GM12878 (cell line): ENCODE data around the gene SCGN. TPM values are rescaled to one million over a fixed set of nuclear protein-coding genes. Genes with fewer than 3 reads are reported as not detected.

ENCODE experiments used
- ATAC-seq: fragments of 200-7000 bp; cut with Tn5 transposase; 3 replicates; pipeline ENCODE4 v1.9.1; 2020; ENCODE audit warnings: mild to moderate bottlenecking, moderate library complexity
- BruUV-seq: library from RNA; stranded (reverse); fragments of 400-500 nt; replicated peaks from 2 replicates; lab custom pipeline; 2021; lab: Mats Ljungman, UMichigan
- CTCF ChIA-PET: fragments of 300-600 bp; sonication (Branson Sonifier 250); formaldehyde crosslinking; extraction: SDS; loops from one replicate; lab custom pipeline; 2021; ENCODE audit warnings: inconsistent platforms; lab: Yijun Ruan, JAX
- POLR2A ChIA-PET: fragments of 350-600 bp; formaldehyde crosslinking; extraction: SDS; loops from one replicate; lab custom pipeline; 2021; ENCODE audit warnings: inconsistent platforms; lab: Charles Lee
- RAD21 ChIA-PET: fragments of 300-600 bp; sonication (Branson Sonifier 250); formaldehyde crosslinking; loops from one replicate; lab custom pipeline; 2023; ENCODE audit warnings: antibody characterized with exemption; ENCODE audit not compliant: unreplicated experiment; lab: Charles Lee
- SMC1A ChIA-PET: fragments of 300-600 bp; sonication (Branson Sonifier 250); formaldehyde crosslinking; loops from one replicate; lab custom pipeline; 2023; ENCODE audit not compliant: unreplicated experiment, uncharacterized antibody; lab: Charles Lee
- DNase-seq: peaks from one replicate; pipeline ENCODE4 v3.0.0-alpha.2; 2011; ENCODE audit warnings: low read depth, low spot score
- FAIRE-seq: peaks from 3 replicates; lab custom pipeline; 2011; peaks lifted over from hg19 to GRCh38; lab: Jason Lieb, UNC
- H2AFZ ChIP-seq: 2 replicates; pipeline ENCODE4 v1.6.0; 2011; ENCODE audit warnings: low read depth, low read length, control low read depth; ENCODE audit not compliant: control insufficient read depth
- H3K27ac ChIP-seq: 2 replicates; pipeline ENCODE4 v1.5.1; 2011; ENCODE audit warnings: control low read depth; ENCODE audit not compliant: control insufficient read depth, insufficient read depth
- H3K27me3 ChIP-seq, 2 experiments: replicated peaks in 1 of 2; 2 replicates each; pipeline versions ENCODE4 v1.6.0 to v1.6.1; 2011; ENCODE audit warnings: low read length in 1 of 2; ENCODE audit not compliant: control insufficient read depth in 2 of 2, insufficient read depth in 2 of 2
- H3K36me3 ChIP-seq, 2 experiments: 2 replicates each; pipeline ENCODE4 v1.5.1; 2011; ENCODE audit warnings: low read length in 1 of 2; ENCODE audit not compliant: control insufficient read depth in 2 of 2, insufficient read depth in 2 of 2
- H3K4me1 ChIP-seq: 2 replicates; pipeline ENCODE4 v1.6.1; 2011; ENCODE audit warnings: mild to moderate bottlenecking, low read length, moderate library complexity, mixed read lengths; ENCODE audit not compliant: control insufficient read depth, insufficient read depth
- H3K4me2 ChIP-seq: 2 replicates; pipeline ENCODE4 v1.6.0; 2011; ENCODE audit warnings: control low read depth; ENCODE audit not compliant: control insufficient read depth, insufficient read depth
- H3K4me3 ChIP-seq: fragments of 200-600 bp; sonication (generic); 2 replicates; pipeline ENCODE4 v1.5.1; 2016
- H3K79me2 ChIP-seq: 2 replicates; pipeline ENCODE4 v1.6.0; 2011; ENCODE audit warnings: low read length; ENCODE audit not compliant: control insufficient read depth, insufficient read depth
- H3K9ac ChIP-seq: 2 replicates; pipeline ENCODE4 v1.8.0; 2011; ENCODE audit warnings: low read length, control low read depth, mixed read lengths; ENCODE audit not compliant: control insufficient read depth, insufficient read depth
- H3K9me3 ChIP-seq: replicated peaks from 3 replicates; pipeline ENCODE4 v1.5.1; 2011; ENCODE audit warnings: mild to moderate bottlenecking, low read length; ENCODE audit not compliant: control insufficient read depth, insufficient read depth
- H4K20me1 ChIP-seq: 2 replicates; pipeline ENCODE4 v1.6.0; 2011; ENCODE audit not compliant: control insufficient read depth, insufficient read depth
- BCL11A ChIP-seq: IDR thresholded peaks from 2 replicates; pipeline ENCODE4 v1.6.1; 2011; ENCODE audit warnings: low read depth, low read length
- CREM ChIP-seq: IDR thresholded peaks from 2 replicates; pipeline ENCODE4 v1.6.1; 2014; ENCODE audit warnings: antibody characterized with exemption, low read depth
- FOXK2 ChIP-seq: fragments of 450-650 bp; IDR thresholded peaks from 2 replicates; pipeline ENCODE4 v1.6.1; 2017; ENCODE audit warnings: mild to moderate bottlenecking, moderate library complexity
- GATAD2B ChIP-seq: fragments of 450-650 bp; conservative IDR thresholded peaks from 2 replicates; pipeline ENCODE4 v1.6.1; 2017; ENCODE audit warnings: low read depth, mild to moderate bottlenecking, moderate library complexity
- MEF2A ChIP-seq: IDR thresholded peaks from 2 replicates; pipeline ENCODE4 v1.6.1; 2011; ENCODE audit warnings: low read depth, mild to moderate bottlenecking, low read length, moderate library complexity; ENCODE audit not compliant: insufficient read depth
- PAX5 ChIP-seq: IDR thresholded peaks from 2 replicates; pipeline ENCODE4 v1.6.1; 2011; ENCODE audit warnings: low read depth, low read length, borderline replicate concordance
- PAX8 ChIP-seq: fragments of 450-650 bp; IDR thresholded peaks from 2 replicates; pipeline ENCODE4 v1.6.1; 2017; ENCODE audit warnings: mild to moderate bottlenecking, moderate library complexity
- ZNF384 ChIP-seq: IDR thresholded peaks from 2 replicates; pipeline ENCODE4 v1.6.1; 2012; ENCODE audit warnings: low read depth, mild to moderate bottlenecking, low read length, improper control_type of control experiment, borderline replicate concordance
- ZSCAN29 ChIP-seq: fragments of 450-650 bp; IDR thresholded peaks from 2 replicates; pipeline ENCODE4 v1.6.1; 2017; ENCODE audit warnings: mild to moderate bottlenecking, moderate library complexity
- WGBS: methylation state at CpG from one replicate; pipeline ENCODE4 v1.1.6; 2016; ENCODE audit warnings: low lambda C conversion rate; ENCODE audit not compliant: insufficient replicate concordance, insufficient coverage; ENCODE audit errors: missing lambda C conversion rate; 5-methylcytosine and 5-hydroxymethylcytosine counted together
- in situ Hi-C: fragments of 300-500 bp; cut with MboI; formaldehyde crosslinking; loops from 9 replicates; pipeline ENCODE4 v1.14.3; 2018; ENCODE audit warnings: mixed read lengths
- intact Hi-C: fragments of 100-400 bp; cut with micrococcal nuclease; formaldehyde crosslinking; loops from one replicate; pipeline ENCODE4 v1.14.2; 2022; ENCODE audit not compliant: unreplicated experiment
- polyA plus RNA-seq, 11 experiments: library from polyadenylated mRNA; depleted of rRNA in 4 of 11; unstranded in 6 of 11; stranded (reverse) in 5 of 11; fragments of >200 nt; fragmentation: Nextera tagmentation in 4 of 11; fragmentation: Illumina TruSeq in 1 of 11; extraction: Ambion mirVana in 4 of 11; extraction: Trizol in 1 of 11; gene quantifications; 1 replicate in 1 of 11; 2 replicates in 10 of 11; pipeline versions ENCODE4 v1.2.1 to v1.2.3, GENCODE V29; 2011 to 2016; ENCODE audit warnings: inconsistent platforms in 2 of 11, missing spikeins in 2 of 11, low read depth in 1 of 11
- total RNA-seq, 4 experiments: library from RNA; depleted of rRNA in 3 of 4; stranded (reverse); fragments of >200 nt in 3 of 4; fragmentation: Illumina TruSeq in 1 of 4; extraction: Trizol in 1 of 4; gene quantifications; 2 replicates each; pipeline versions ENCODE4 v1.2.1 to v1.2.3, GENCODE V29; 2013 to 2021
- TF ChIP-seq, protein P1 (sequence below): fragments of 450-650 bp; IDR thresholded peaks from 2 replicates; pipeline ENCODE4 v1.6.1; 2017; ENCODE audit warnings: mild to moderate bottlenecking, moderate library complexity
- TF ChIP-seq, protein P2 (sequence below): IDR thresholded peaks from 2 replicates; pipeline ENCODE4 v1.6.1; 2011; ENCODE audit warnings: low read depth, mild to moderate bottlenecking, low read length, moderate library complexity, borderline replicate concordance; ENCODE audit errors: extremely low read depth
- TF ChIP-seq, protein P3 (sequence below): fragments of 450-650 bp; IDR thresholded peaks from 2 replicates; pipeline ENCODE4 v1.6.1; 2018; ENCODE audit warnings: borderline replicate concordance, mild to moderate bottlenecking; ENCODE audit not compliant: partially characterized antibody
- TF ChIP-seq, protein P4 (sequence below): fragments of 450-650 bp; IDR thresholded peaks from 2 replicates; pipeline ENCODE4 v1.6.1; 2017; ENCODE audit warnings: mild to moderate bottlenecking, low read depth, inconsistent platforms; ENCODE audit not compliant: poor library complexity, severe bottlenecking

Gene SCGN
- total and polyA plus RNA-seq, 10 of the 15 experiments (the other 5 are each of a cell fraction or from before 2014, with no cell fraction given): not detected

DNA sequence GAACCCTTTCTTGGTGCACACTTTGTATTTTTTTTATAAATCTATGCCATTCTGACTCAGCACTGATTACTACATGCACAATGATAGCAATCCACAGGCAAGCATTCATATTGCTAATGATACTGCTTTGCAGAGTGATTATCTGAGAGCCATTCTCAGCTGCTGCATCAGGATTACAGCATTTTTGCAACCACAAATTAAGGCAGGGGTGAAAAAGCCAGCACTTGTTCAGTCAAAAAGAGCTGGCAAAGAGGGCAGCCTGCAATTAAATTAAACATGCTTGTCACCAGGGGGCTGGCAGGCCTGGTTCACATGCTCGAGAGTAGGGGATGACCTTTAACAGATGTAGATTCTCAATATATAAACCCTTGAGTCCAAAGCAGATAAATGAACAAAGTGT, 61.8 kb downstream of the SCGN start:
- Histone ChIP-seq H3K79me2 (no peaks in the 10 kb centered on the region), H3K4me2 (no peak overlapping the region), H3K4me1 (no peaks in the 10 kb centered on the region), H3K27me3 (peaks cover 0 to 3% of the 10 kb centered on the region in 2 experiments; a peak in 1 of 4 replicates), H4K20me1 (no peaks in the 10 kb centered on the region), H3K36me3 (no peaks in the 10 kb centered on the region), H2AFZ (no peak overlapping the region), H3K9me3 (no peaks in the 10 kb centered on the region), H3K9ac (no peak overlapping the region), H3K27ac (no peak overlapping the region), H3K4me3 (no peak overlapping the region)
- TF ChIP-seq, protein P1, sequence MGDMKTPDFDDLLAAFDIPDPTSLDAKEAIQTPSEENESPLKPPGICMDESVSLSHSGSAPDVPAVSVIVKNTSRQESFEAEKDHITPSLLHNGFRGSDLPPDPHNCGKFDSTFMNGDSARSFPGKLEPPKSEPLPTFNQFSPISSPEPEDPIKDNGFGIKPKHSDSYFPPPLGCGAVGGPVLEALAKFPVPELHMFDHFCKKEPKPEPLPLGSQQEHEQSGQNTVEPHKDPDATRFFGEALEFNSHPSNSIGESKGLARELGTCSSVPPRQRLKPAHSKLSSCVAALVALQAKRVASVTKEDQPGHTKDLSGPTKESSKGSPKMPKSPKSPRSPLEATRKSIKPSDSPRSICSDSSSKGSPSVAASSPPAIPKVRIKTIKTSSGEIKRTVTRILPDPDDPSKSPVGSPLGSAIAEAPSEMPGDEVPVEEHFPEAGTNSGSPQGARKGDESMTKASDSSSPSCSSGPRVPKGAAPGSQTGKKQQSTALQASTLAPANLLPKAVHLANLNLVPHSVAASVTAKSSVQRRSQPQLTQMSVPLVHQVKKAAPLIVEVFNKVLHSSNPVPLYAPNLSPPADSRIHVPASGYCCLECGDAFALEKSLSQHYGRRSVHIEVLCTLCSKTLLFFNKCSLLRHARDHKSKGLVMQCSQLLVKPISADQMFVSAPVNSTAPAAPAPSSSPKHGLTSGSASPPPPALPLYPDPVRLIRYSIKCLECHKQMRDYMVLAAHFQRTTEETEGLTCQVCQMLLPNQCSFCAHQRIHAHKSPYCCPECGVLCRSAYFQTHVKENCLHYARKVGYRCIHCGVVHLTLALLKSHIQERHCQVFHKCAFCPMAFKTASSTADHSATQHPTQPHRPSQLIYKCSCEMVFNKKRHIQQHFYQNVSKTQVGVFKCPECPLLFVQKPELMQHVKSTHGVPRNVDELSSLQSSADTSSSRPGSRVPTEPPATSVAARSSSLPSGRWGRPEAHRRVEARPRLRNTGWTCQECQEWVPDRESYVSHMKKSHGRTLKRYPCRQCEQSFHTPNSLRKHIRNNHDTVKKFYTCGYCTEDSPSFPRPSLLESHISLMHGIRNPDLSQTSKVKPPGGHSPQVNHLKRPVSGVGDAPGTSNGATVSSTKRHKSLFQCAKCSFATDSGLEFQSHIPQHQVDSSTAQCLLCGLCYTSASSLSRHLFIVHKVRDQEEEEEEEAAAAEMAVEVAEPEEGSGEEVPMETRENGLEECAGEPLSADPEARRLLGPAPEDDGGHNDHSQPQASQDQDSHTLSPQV: no peak
- TF ChIP-seq PAX8 (no peak), PAX5 (no peak), FOXK2 (no peak), GATAD2B (no peak), MEF2A (no peak), BCL11A (no peak), ZSCAN29 (no peak), ZNF384 (no peak), CREM (no peak)
- TF ChIP-seq, protein P2, sequence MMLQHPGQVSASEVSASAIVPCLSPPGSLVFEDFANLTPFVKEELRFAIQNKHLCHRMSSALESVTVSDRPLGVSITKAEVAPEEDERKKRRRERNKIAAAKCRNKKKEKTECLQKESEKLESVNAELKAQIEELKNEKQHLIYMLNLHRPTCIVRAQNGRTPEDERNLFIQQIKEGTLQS: no peak
- TF ChIP-seq, protein P3, sequence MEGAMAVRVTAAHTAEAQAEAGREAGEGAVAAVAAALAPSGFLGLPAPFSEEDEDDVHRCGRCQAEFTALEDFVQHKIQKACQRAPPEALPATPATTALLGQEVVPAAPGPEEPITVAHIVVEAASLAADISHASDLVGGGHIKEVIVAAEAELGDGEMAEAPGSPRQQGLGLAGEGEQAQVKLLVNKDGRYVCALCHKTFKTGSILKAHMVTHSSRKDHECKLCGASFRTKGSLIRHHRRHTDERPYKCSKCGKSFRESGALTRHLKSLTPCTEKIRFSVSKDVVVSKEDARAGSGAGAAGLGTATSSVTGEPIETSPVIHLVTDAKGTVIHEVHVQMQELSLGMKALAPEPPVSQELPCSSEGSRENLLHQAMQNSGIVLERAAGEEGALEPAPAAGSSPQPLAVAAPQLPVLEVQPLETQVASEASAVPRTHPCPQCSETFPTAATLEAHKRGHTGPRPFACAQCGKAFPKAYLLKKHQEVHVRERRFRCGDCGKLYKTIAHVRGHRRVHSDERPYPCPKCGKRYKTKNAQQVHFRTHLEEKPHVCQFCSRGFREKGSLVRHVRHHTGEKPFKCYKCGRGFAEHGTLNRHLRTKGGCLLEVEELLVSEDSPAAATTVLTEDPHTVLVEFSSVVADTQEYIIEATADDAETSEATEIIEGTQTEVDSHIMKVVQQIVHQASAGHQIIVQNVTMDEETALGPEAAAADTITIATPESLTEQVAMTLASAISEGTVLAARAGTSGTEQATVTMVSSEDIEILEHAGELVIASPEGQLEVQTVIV: no peak
- TF ChIP-seq, protein P4, sequence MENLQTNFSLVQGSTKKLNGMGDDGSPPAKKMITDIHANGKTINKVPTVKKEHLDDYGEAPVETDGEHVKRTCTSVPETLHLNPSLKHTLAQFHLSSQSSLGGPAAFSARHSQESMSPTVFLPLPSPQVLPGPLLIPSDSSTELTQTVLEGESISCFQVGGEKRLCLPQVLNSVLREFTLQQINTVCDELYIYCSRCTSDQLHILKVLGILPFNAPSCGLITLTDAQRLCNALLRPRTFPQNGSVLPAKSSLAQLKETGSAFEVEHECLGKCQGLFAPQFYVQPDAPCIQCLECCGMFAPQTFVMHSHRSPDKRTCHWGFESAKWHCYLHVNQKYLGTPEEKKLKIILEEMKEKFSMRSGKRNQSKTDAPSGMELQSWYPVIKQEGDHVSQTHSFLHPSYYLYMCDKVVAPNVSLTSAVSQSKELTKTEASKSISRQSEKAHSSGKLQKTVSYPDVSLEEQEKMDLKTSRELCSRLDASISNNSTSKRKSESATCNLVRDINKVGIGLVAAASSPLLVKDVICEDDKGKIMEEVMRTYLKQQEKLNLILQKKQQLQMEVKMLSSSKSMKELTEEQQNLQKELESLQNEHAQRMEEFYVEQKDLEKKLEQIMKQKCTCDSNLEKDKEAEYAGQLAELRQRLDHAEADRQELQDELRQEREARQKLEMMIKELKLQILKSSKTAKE: no peak
- no peak for DNase-seq
- ChIA-PET POLR2A (interaction anchor here (0.6 to 1.3 kb wide), 2 partner anchors 20 to 193 kb away, joined by 3 read pairs; no protein-coding TSS in a partner anchor), RAD21 (no interaction called here), CTCF (interaction anchor here (1.9 kb wide), 1 partner anchor 278 kb away, joined by 5 read pairs; no protein-coding TSS in a partner anchor), SMC1A (interaction anchor here (1.1 to 1.7 kb wide), 2 partner anchors 10 to 490 kb away, joined by 3 read pairs; no protein-coding TSS in a partner anchor)
- intact Hi-C loops: no loop called here
- no peak for FAIRE-seq
- in situ Hi-C loops: loop anchor here (10.0 kb wide), 1 partner anchor 489 kb away; no protein-coding TSS in a partner anchor
- no TSS peak for BruUV-seq
- ATAC-seq: no peak
- WGBS: 0% methylated on average over 1 of the region's 1 CpG
